ENCODE measurements around the gene DYNAP. TPM values are rescaled to one million over a fixed set of nuclear protein-coding genes. Genes with fewer than 3 reads are reported as not detected.

The DYNAP gene
- polyA plus RNA-seq, 2 of the 4 experiments (the other 2 are of a cell fraction): not detected

- FAIRE-seq: no peak
- CTCF ChIA-PET: no interaction called here
- peaks cover 11% of the 10 kb centered on the region; the same call in 2 of the 3 replicates for H3K4me1 ChIP-seq
- TF ChIP-seq CEBPB (IDR thresholded peaks at IDR 0.05) (no peak), HEYL (CRISPR knock-in tag; IDR thresholded peaks at IDR 0.05) (no peak), ZSCAN20 (CRISPR knock-in tag; IDR thresholded peaks at IDR 0.05) (no peak), ZC3H11A (IDR thresholded peaks at IDR 0.05) (no peak), RFX5 (IDR thresholded peaks at IDR 0.05) (no peak), ESRRA (IDR thresholded peaks at IDR 0.05; ENCODE audit: borderline replicate concordance, low read length) (no peak), CHD2 (IDR thresholded peaks at IDR 0.05; ENCODE audit: low read length, partially characterized antibody) (no peak), ZNF302 (CRISPR knock-in tag; IDR thresholded peaks at IDR 0.05) (no peak), HDAC2 (IDR thresholded peaks at IDR 0.05) (no peak), MAFK (IDR thresholded peaks at IDR 0.05; ENCODE audit: partially characterized antibody) (no peak), JUN (IDR thresholded peaks at IDR 0.05) (no peak), PHF8 (IDR thresholded peaks at IDR 0.05; ENCODE audit: borderline replicate concordance, low read depth) (no peak), NFE2L2 (conservative IDR thresholded peaks at IDR 0.05; ENCODE audit: low read length) (no peak), RCOR1 (IDR thresholded peaks at IDR 0.05; ENCODE audit: low read depth, low read length) (no peak), ATOH8 (CRISPR knock-in tag; IDR thresholded peaks at IDR 0.05; ENCODE audit: low read depth) (no peak), KDM1A (IDR thresholded peaks at IDR 0.05; ENCODE audit: low read depth) (no peak), POLR2A (IDR thresholded peaks at IDR 0.05; ENCODE audit: low read length) (no peak), HES2 (IDR thresholded peaks at IDR 0.05) (no peak), HOXA7 (CRISPR knock-in tag; IDR thresholded peaks at IDR 0.05) (no peak), MAX (IDR thresholded peaks at IDR 0.05) (no peak)
- POLR2A ChIA-PET: no interaction called here
- 38% methylated on average over 4 of the region's 4 CpGs for whole genome bisulfite sequencing (ENCODE audit: missing lambda C conversion rate)
- H3K4me2 ChIP-seq: no peak overlapping the region
- no peaks in the 10 kb centered on the region; the same call in 2 of the 3 replicates for H3K9me3 ChIP-seq
- H3K4me3 ChIP-seq: no peak overlapping the region
- H3K27ac ChIP-seq: no peak overlapping the region
- no peak for DNase-seq (ENCODE audit: low read depth in 1 of 2, low spot score in 1 of 2)
- ATAC-seq: no peak
Observed at GRCh38 chr18:54613174-54613573, 22.1 kb downstream of the DYNAP start.

DNA sequence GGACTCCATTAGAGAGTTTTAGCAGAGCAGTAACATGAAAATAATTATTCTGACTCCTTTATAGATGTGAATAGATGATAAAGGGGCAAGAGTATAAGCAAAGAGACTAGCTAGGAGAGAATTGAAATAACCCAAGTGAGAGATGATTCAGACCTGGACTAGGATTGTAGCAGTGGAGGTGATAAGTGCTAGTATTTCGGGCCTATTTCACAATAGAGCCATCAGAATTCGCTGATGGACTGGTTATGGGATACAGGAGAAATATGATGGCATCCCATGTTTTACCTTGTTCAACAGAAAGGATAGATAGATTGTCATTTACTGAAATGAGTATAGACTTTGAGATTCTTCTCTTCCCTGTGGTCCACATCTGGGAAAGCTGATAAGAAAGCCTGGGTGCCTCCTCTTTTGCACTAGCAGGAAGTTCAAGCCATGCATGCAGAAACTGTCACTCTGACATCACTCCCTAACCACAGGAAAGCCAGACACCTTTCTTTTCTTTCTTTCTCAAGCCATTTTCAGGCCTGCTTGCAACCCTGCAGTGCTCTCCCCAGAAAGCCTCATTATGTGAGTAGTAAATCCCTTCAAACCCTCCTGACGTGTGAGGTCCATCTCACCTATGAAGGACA lies 25.3 kb downstream of the DYNAP start:
- H3K27ac ChIP-seq: no peak overlapping the region
- ChIA-PET POLR2A (no interaction called here), CTCF (no interaction called here)
- H3K9me3 ChIP-seq: no peaks in the 10 kb centered on the region; the same call in 2 of the 3 replicates
- H3K4me1 ChIP-seq: peaks cover 8% of the 10 kb centered on the region; the same call in 2 of the 3 replicates
- no peak for ATAC-seq
- no peak for TF ChIP-seq EHMT2 (IDR thresholded peaks at IDR 0.05; ENCODE audit: low read depth)
- no peak for TF ChIP-seq RFX5 (IDR thresholded peaks at IDR 0.05)
- no peak for TF ChIP-seq USF2 (IDR thresholded peaks at IDR 0.05)
- no peak for FAIRE-seq
- WGBS (ENCODE audit: missing lambda C conversion rate): 12% methylated on average over 3 of the region's 3 CpGs
- H3K4me2 ChIP-seq: no peak overlapping the region
- DNase-seq (ENCODE audit: low read depth in 1 of 2, low spot score in 1 of 2): no peak
- H3K4me3 ChIP-seq: no peak overlapping the region

DNA sequence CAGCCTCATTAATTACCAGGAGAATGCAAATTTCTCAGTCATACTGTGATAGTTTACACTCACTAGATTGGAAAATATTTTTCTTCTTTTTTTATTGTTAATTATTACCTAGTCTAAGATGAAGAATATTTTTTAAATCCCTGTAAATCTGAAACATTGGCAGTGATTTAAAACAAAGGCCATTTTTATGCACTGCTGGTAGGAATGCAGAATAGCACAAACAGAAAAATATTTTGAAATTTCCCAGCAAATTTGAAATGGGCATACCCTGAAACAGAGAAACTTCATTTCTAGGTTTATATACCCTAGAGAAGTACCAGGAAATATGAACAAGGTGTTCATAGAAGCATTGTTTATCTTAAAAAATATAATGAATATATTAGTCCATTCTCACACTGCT lies 31.0 kb downstream of the DYNAP start:
- CTCF ChIA-PET: interaction anchor here (0.9 kb wide), 1 partner anchor 18 kb away, joined by 3 read pairs; no protein-coding TSS in a partner anchor
- no peak overlapping the region for H3K4me2 ChIP-seq
- no peak overlapping the region for H3K4me3 ChIP-seq
- H3K9me3 ChIP-seq: no peaks in the 10 kb centered on the region
- H3K27ac ChIP-seq: no peak overlapping the region
- ATAC-seq (no peak), FAIRE-seq (no peak), DNase-seq (ENCODE audit: low read depth in 1 of 2, low spot score in 1 of 2) (no peak)
- no peak for TF ChIP-seq EP300 (IDR thresholded peaks at IDR 0.05)
- POLR2A ChIA-PET: no interaction called here
- no peaks in the 10 kb centered on the region for H3K4me1 ChIP-seq

Measured in A549 (cell line).